H9 (cell line): ENCODE results near the gene FAP. TPM values are rescaled to one million over a fixed set of nuclear protein-coding genes. Genes with fewer than 3 reads are reported as not detected.

Experiments used
- DNase-seq: peaks from one replicate; pipeline ENCODE4 v3.0.0-alpha.2; 2017
- H2AFZ ChIP-seq: one replicate; pipeline ENCODE4 v1.6.1; 2013; ENCODE audit warnings: mild to moderate bottlenecking, low read length, control low read depth, moderate library complexity
- H2AK5ac ChIP-seq: 2 replicates; pipeline ENCODE4 v1.6.1; 2013; ENCODE audit warnings: low read length, control low read depth, mixed read lengths; ENCODE audit not compliant: insufficient read length
- H2BK120ac ChIP-seq: one replicate; pipeline ENCODE4 v1.6.1; 2013; ENCODE audit warnings: low read depth, mild to moderate bottlenecking, low read length, control low read depth, inconsistent platforms; ENCODE audit not compliant: poor library complexity, severe bottlenecking
- H2BK12ac ChIP-seq: 2 replicates; pipeline ENCODE4 v1.6.1; 2013; ENCODE audit warnings: low read length, control low read depth, mixed read lengths, low read depth; ENCODE audit not compliant: insufficient read length
- H2BK15ac ChIP-seq: 2 replicates; pipeline ENCODE4 v1.6.1; 2013; ENCODE audit warnings: low read depth, low read length, control low read depth
- H2BK20ac ChIP-seq: one replicate; pipeline ENCODE4 v1.6.1; 2013; ENCODE audit warnings: low read depth, mild to moderate bottlenecking, low read length, control low read depth, inconsistent platforms; ENCODE audit not compliant: poor library complexity, severe bottlenecking
- H2BK5ac ChIP-seq: 2 replicates; pipeline ENCODE4 v1.6.1; 2013; ENCODE audit warnings: low read length, control low read depth, mixed read lengths; ENCODE audit not compliant: insufficient read length
- H3K14ac ChIP-seq: 2 replicates; pipeline ENCODE4 v1.6.1; 2013; ENCODE audit warnings: low read length, control low read depth; ENCODE audit not compliant: insufficient read depth
- H3K18ac ChIP-seq: 2 replicates; pipeline ENCODE4 v1.6.1; 2013; ENCODE audit warnings: low read depth, mild to moderate bottlenecking, mixed read lengths, low read length, control low read depth; ENCODE audit not compliant: insufficient read length
- H3K23ac ChIP-seq: 2 replicates; pipeline ENCODE4 v1.6.1; 2013; ENCODE audit warnings: low read length, control low read depth, mixed read lengths, low read depth; ENCODE audit not compliant: insufficient read length
- H3K23me2 ChIP-seq: 2 replicates; pipeline ENCODE4 v1.6.1; 2013; ENCODE audit warnings: low read depth, mild to moderate bottlenecking, mixed read lengths, low read length, control low read depth; ENCODE audit not compliant: insufficient read length, poor library complexity, severe bottlenecking
- H3K27ac ChIP-seq: 2 replicates; pipeline ENCODE4 v1.5.1; 2013; ENCODE audit warnings: low read length, control low read depth, mixed read lengths, low read depth; ENCODE audit not compliant: insufficient read length
- H3K27me3 ChIP-seq: 2 replicates; pipeline ENCODE4 v1.6.1; 2013; ENCODE audit warnings: low read length, control low read depth, inconsistent platforms; ENCODE audit not compliant: insufficient read depth
- H3K4ac ChIP-seq: 2 replicates; pipeline ENCODE4 v1.6.1; 2013; ENCODE audit warnings: low read depth, mild to moderate bottlenecking, control low read depth, inconsistent platforms, low read length, moderate library complexity
- H3K4me1 ChIP-seq: 2 replicates; pipeline ENCODE4 v1.6.1; 2013; ENCODE audit warnings: low read length, control low read depth, inconsistent platforms; ENCODE audit not compliant: insufficient read depth
- H3K4me2 ChIP-seq: 2 replicates; pipeline ENCODE4 v1.6.1; 2013; ENCODE audit warnings: low read length, control low read depth, mixed read lengths; ENCODE audit not compliant: insufficient read length, insufficient read depth
- H3K56ac ChIP-seq: 2 replicates; pipeline ENCODE4 v1.6.1; 2013; ENCODE audit warnings: low read depth, mild to moderate bottlenecking, mixed read lengths, low read length, control low read depth; ENCODE audit not compliant: insufficient read length
- H3K79me1 ChIP-seq: 2 replicates; pipeline ENCODE4 v1.6.1; 2013; ENCODE audit warnings: low read depth, mild to moderate bottlenecking, moderate library complexity, low read length, control low read depth, inconsistent platforms; ENCODE audit not compliant: insufficient read depth, poor library complexity, severe bottlenecking
- H3K79me2 ChIP-seq: 2 replicates; pipeline ENCODE4 v1.6.1; 2013; ENCODE audit warnings: low read length, control low read depth, inconsistent platforms; ENCODE audit not compliant: insufficient read depth
- H3K9ac ChIP-seq: 2 replicates; pipeline ENCODE4 v1.6.1; 2013; ENCODE audit warnings: low read length, control low read depth, mixed read lengths; ENCODE audit not compliant: insufficient read length; ENCODE audit errors: extremely low read depth
- H3K9me3 ChIP-seq: one replicate; pipeline ENCODE4 v1.6.1; 2013; ENCODE audit warnings: low read depth, low read length, inconsistent platforms; ENCODE audit not compliant: control insufficient read depth
- H3T11ph ChIP-seq: one replicate; pipeline ENCODE4 v1.6.1; 2013; ENCODE audit warnings: mild to moderate bottlenecking, low read length, control low read depth, inconsistent platforms
- H4K20me1 ChIP-seq: one replicate; pipeline ENCODE4 v1.6.1; 2013; ENCODE audit not compliant: control insufficient read depth, insufficient read length, insufficient read depth
- H4K5ac ChIP-seq: 2 replicates; pipeline ENCODE4 v1.6.1; 2013; ENCODE audit warnings: low read depth, mild to moderate bottlenecking, mixed read lengths, low read length, control low read depth; ENCODE audit not compliant: insufficient read length
- H4K8ac ChIP-seq: replicated peaks from 2 replicates; pipeline ENCODE4 v1.6.1; 2013; ENCODE audit warnings: low read length, control low read depth, mixed read lengths, low read depth; ENCODE audit not compliant: insufficient read length
- H4K91ac ChIP-seq: 2 replicates; pipeline ENCODE4 v1.6.1; 2013; ENCODE audit warnings: low read depth, mild to moderate bottlenecking, moderate library complexity, mixed read lengths, low read length, control low read depth; ENCODE audit not compliant: insufficient read length
- H3K27ac Mint-ChIP-seq, 3 experiments: 2 replicates in 2 of 3; 3 replicates in 1 of 3; pipeline ENCODE4 v1.8.0; 2020 to 2021; ENCODE audit warnings: mixed read lengths in 3 of 3, mild to moderate bottlenecking in 1 of 3, moderate library complexity in 1 of 3
- H3K27me3 Mint-ChIP-seq: 2 replicates; pipeline ENCODE4 v1.8.0; 2021; ENCODE audit warnings: low read depth, mild to moderate bottlenecking, moderate library complexity, mixed read lengths
- H3K36me3 Mint-ChIP-seq, 3 experiments: 2 replicates in 2 of 3; 3 replicates in 1 of 3; pipeline ENCODE4 v1.8.0; 2020 to 2021; ENCODE audit warnings: low read depth in 3 of 3, mixed read lengths in 3 of 3; ENCODE audit not compliant: insufficient read depth in 1 of 3
- H3K4me1 Mint-ChIP-seq, 2 experiments: 2 replicates each; pipeline ENCODE4 v1.8.0; 2020; ENCODE audit warnings: mixed read lengths in 2 of 2
- H3K4me3 Mint-ChIP-seq, 2 experiments: 2 replicates in 1 of 2; 3 replicates in 1 of 2; pipeline ENCODE4 v1.8.0; 2020 to 2021; ENCODE audit warnings: mild to moderate bottlenecking in 2 of 2, mixed read lengths in 2 of 2, moderate library complexity in 1 of 2
- H3K9me3 Mint-ChIP-seq, 2 experiments: 2 replicates in 1 of 2; 3 replicates in 1 of 2; pipeline ENCODE4 v1.8.0; 2020; ENCODE audit warnings: mild to moderate bottlenecking in 2 of 2, mixed read lengths in 2 of 2, moderate library complexity in 1 of 2
- CTCF ChIP-seq: fragments of 200-600 bp; sonication (generic); conservative IDR thresholded peaks from 3 replicates; pipeline ENCODE4 v1.8.0; 2021; ENCODE audit warnings: antibody characterized with exemption, mild to moderate bottlenecking
- WGBS: extraction: QIAGEN DNeasy Blood & Tissue Kit; methylation state at CpG from one replicate; pipeline ENCODE4 v1.1.7; 2013; ENCODE audit warnings: missing lambda C conversion rate, low lambda C conversion rate, mixed read lengths; ENCODE audit not compliant: insufficient read length; ENCODE audit errors: extremely low coverage; 5-methylcytosine and 5-hydroxymethylcytosine counted together
- total RNA-seq: library from RNA; stranded (reverse); gene quantifications from 2 replicates; pipeline ENCODE4 v1.2.1, GENCODE V29; 2021

Gene FAP
- total RNA-seq, 1 experiment from 2014 or later, result not detected

- Histone ChIP-seq H3K9ac (no peak overlapping the region), H3K79me1 (no peaks in the 10 kb centered on the region), H3K14ac (no peak overlapping the region), H3K79me2 (no peaks in the 10 kb centered on the region), H3K18ac (no peak overlapping the region), H3T11ph (no peak overlapping the region), H2BK15ac (no peak overlapping the region), H4K5ac (no peak overlapping the region), H3K27ac (no peak overlapping the region), H2BK120ac (no peak overlapping the region), H3K56ac (no peak overlapping the region), H3K27me3 (no peaks in the 10 kb centered on the region), H2BK20ac (no peak overlapping the region), H3K23me2 (no peaks in the 10 kb centered on the region), H3K23ac (no peak overlapping the region), H4K8ac (no peak overlapping the region), H4K91ac (no peak overlapping the region), H3K4ac (no peak overlapping the region), H2BK5ac (no peak overlapping the region), H3K9me3 (no peaks in the 10 kb centered on the region), H2AK5ac (no peak overlapping the region), H3K4me1 (no peaks in the 10 kb centered on the region), H3K4me2 (no peak overlapping the region), H2AFZ (no peak overlapping the region), H2BK12ac (no peak overlapping the region), H4K20me1 (no peaks in the 10 kb centered on the region)
- DNase-seq, result no peak
- peaks cover 3% of the 10 kb centered on the region; the same call in 1 of the 2 replicates for H3K27me3 Mint-ChIP-seq
- WGBS, result no CpG with 5 or more reads among the region's 3 CpGs
- H3K9me3 Mint-ChIP-seq, result no peaks in the 10 kb centered on the region
- no peak for TF ChIP-seq CTCF
- H3K27ac Mint-ChIP-seq, result no peak overlapping the region
- no peaks in the 10 kb centered on the region for H3K4me1 Mint-ChIP-seq
- H3K36me3 Mint-ChIP-seq, result no peaks in the 10 kb centered on the region
- H3K4me3 Mint-ChIP-seq, result no peak overlapping the region
These were observed 87.1 kb downstream of the FAP start for GRCh38 chr2:162156149-162156548.
